HepG2 (cell line): ENCODE measurements around the gene ENAH.
"Not testable (repeated sequence)": the region's sequence is repeated elsewhere in the genome, so short reads cannot be mapped to it uniquely, and the experiment has no call there.

Experiments
- CTCF ChIP-seq: sonication (generic); formaldehyde crosslinking; IDR thresholded peaks from 2 replicates; pipeline ENCODE4 v1.5.0; 2020; ENCODE audit warnings: mild to moderate bottlenecking, missing genetic modification reagents, moderate library complexity
- NONO ChIP-seq, 2 experiments: fragments of 450-650 bp in 1 of 2; sonication (generic) in 1 of 2; formaldehyde crosslinking in 1 of 2; IDR thresholded peaks in 1 of 2; conservative IDR thresholded peaks in 1 of 2; 2 replicates each; pipeline versions ENCODE4 v1.6.1 to v1.8.0; 2017 to 2022; ENCODE audit warnings: mild to moderate bottlenecking in 1 of 2, missing genetic modification reagents in 1 of 2, moderate library complexity in 1 of 2

- not testable (repeated sequence) for TF ChIP-seq CTCF (CRISPR knock-in tag); NONO (IDR thresholded peaks at IDR 0.05); NONO (CRISPR knock-in tag; conservative IDR thresholded peaks at IDR 0.05)
Observed at GRCh38 chr1:225473266-225473665, 179.7 kb downstream of the ENAH start.
